GM12875 (cell line): Measurements from ENCODE around the gene FAT4.

Source experiments
- H3K4me3 ChIP-seq: one replicate; pipeline ENCODE4 v1.5.1; 2011; ENCODE audit warnings: low read depth, low read length, control low read depth
- TF ChIP-seq, protein P1 (sequence below): IDR thresholded peaks from 2 replicates; pipeline ENCODE4 v1.5.1; 2011; ENCODE audit warnings: low read depth, mild to moderate bottlenecking, control low read depth, inconsistent platforms, low read length, moderate library complexity, borderline replicate concordance; ENCODE audit not compliant: insufficient read depth

Gene FAT4

DNA sequence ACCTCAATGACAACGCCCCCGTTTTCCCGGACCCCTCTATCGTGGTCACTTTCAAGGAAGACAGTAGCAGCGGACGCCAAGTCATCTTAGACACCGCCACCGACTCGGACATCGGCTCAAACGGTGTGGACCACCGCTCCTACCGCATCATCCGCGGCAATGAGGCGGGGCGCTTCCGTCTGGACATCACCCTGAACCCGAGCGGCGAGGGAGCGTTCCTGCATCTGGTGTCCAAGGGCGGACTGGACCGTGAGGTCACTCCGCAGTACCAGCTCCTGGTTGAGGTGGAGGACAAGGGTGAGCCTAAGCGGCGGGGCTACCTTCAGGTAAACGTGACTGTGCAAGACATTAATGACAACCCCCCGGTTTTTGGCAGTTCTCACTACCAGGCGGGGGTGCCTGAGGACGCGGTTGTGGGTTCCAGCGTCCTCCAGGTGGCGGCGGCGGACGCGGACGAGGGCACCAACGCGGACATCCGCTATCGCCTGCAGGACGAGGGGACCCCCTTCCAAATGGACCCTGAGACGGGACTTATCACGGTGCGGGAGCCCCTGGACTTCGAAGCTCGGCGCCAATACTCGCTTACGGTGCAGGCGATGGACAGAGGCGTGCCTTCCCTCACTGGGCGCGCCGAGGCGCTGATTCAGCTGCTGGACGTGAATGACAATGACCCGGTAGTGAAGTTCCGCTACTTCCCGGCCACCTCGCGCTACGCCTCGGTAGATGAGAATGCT lies 2.2 kb downstream of the FAT4 start:
- TF ChIP-seq, protein P1, sequence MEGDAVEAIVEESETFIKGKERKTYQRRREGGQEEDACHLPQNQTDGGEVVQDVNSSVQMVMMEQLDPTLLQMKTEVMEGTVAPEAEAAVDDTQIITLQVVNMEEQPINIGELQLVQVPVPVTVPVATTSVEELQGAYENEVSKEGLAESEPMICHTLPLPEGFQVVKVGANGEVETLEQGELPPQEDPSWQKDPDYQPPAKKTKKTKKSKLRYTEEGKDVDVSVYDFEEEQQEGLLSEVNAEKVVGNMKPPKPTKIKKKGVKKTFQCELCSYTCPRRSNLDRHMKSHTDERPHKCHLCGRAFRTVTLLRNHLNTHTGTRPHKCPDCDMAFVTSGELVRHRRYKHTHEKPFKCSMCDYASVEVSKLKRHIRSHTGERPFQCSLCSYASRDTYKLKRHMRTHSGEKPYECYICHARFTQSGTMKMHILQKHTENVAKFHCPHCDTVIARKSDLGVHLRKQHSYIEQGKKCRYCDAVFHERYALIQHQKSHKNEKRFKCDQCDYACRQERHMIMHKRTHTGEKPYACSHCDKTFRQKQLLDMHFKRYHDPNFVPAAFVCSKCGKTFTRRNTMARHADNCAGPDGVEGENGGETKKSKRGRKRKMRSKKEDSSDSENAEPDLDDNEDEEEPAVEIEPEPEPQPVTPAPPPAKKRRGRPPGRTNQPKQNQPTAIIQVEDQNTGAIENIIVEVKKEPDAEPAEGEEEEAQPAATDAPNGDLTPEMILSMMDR: no peak
- H3K4me3 ChIP-seq: no peak overlapping the region

DNA sequence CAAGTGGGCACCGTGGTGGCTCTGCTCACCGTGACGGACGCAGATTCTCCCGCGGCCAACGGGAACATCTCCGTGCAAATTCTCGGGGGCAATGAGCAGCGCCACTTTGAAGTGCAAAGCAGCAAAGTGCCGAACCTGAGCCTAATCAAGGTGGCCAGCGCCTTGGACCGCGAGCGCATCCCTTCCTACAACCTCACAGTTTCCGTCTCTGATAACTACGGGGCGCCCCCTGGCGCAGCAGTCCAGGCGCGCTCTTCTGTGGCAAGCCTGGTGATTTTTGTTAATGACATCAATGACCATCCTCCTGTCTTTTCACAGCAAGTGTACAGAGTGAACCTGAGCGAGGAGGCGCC lies 2.7 kb downstream of the FAT4 start:
- no peak overlapping the region for H3K4me3 ChIP-seq
- TF ChIP-seq, protein P1: no peak

DNA sequence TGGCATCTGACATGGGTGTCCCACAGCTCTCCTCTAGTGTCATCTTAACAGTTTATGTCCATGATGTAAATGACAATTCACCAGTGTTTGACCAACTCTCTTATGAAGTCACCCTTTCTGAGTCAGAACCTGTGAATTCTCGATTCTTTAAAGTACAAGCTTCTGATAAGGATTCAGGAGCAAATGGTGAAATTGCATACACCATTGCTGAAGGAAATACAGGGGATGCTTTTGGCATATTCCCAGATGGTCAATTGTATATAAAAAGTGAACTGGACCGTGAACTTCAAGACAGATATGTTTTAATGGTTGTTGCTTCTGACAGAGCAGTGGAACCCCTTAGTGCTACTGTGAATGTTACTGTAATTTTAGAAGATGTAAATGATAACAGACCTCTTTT lies 4.6 kb downstream of the FAT4 start:
- TF ChIP-seq, protein P1: no peak
- H3K4me3 ChIP-seq: no peak overlapping the region

GRCh38 chr4:125321709-125322365 lies 7.1 kb downstream of the FAT4 start:
- TF ChIP-seq, protein P1: no peak
- H3K4me3 ChIP-seq: no peak overlapping the region

GRCh38 chr4:125322366-125322730 lies 7.6 kb downstream of the FAT4 start:
- no peak overlapping the region for H3K4me3 ChIP-seq
- TF ChIP-seq, protein P1: no peak

GRCh38 chr4:125323654-125324053 lies 8.9 kb downstream of the FAT4 start:
- H3K4me3 ChIP-seq: no peak overlapping the region
- TF ChIP-seq, protein P1: no peak

- no peak overlapping the region for H3K4me3 ChIP-seq
- TF ChIP-seq, protein P1: no peak
Measured at GRCh38 chr4:125325733-125326132, 11.0 kb downstream of the FAT4 start.
